ENCODE results near the gene CUZD1.

GRCh38 chr10:122802282-122802681 lies 43.4 kb downstream of the CUZD1 start:
- TF ChIP-seq, protein P1, sequence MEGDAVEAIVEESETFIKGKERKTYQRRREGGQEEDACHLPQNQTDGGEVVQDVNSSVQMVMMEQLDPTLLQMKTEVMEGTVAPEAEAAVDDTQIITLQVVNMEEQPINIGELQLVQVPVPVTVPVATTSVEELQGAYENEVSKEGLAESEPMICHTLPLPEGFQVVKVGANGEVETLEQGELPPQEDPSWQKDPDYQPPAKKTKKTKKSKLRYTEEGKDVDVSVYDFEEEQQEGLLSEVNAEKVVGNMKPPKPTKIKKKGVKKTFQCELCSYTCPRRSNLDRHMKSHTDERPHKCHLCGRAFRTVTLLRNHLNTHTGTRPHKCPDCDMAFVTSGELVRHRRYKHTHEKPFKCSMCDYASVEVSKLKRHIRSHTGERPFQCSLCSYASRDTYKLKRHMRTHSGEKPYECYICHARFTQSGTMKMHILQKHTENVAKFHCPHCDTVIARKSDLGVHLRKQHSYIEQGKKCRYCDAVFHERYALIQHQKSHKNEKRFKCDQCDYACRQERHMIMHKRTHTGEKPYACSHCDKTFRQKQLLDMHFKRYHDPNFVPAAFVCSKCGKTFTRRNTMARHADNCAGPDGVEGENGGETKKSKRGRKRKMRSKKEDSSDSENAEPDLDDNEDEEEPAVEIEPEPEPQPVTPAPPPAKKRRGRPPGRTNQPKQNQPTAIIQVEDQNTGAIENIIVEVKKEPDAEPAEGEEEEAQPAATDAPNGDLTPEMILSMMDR (IDR thresholded peaks at IDR 0.05) = no peak
- no peak for TF ChIP-seq ZFX (IDR thresholded peaks at IDR 0.05; ENCODE audit: borderline replicate concordance)
